OCI-LY3 (cell line): Measurements from ENCODE around the gene ADGRD1.

Source experiments
- CTCF ChIP-seq: fragments of 200-600, 300-600 bp; sonication (generic); IDR thresholded peaks from 2 replicates; pipeline ENCODE4 v1.5.1; 2014; ENCODE audit warnings: antibody characterized with exemption, low read length, low read depth
- EZH2phosphoT487 ChIP-seq: fragments of 200-600 bp; shearing (Covaris generic); IDR thresholded peaks from 2 replicates; pipeline ENCODE4 v1.6.1; 2018; ENCODE audit warnings: antibody characterized with exemption, mixed run types, low read depth

- TF ChIP-seq CTCF (no peak), EZH2phosphoT487 (no peak)
Measured at GRCh38 chr12:131003036-131003715, 49.5 kb downstream of the ADGRD1 start.
